Neural cell (in vitro differentiated cells): ENCODE measurements around the gene PHACTR1. TPM values are rescaled to one million over a fixed set of nuclear protein-coding genes. Genes with fewer than 3 reads are reported as not detected.

Source experiments
- H2AFZ ChIP-seq: fragments of 200-600, 300-800 bp; sonication (generic), shearing (Covaris generic); 2 replicates; pipeline ENCODE4 v1.6.0; 2014; ENCODE audit warnings: low read depth, mild to moderate bottlenecking, antibody characterized with exemption, low read length, moderate library complexity
- H3F3A ChIP-seq: fragments of 200-600 bp; shearing (Covaris generic); 2 replicates; pipeline ENCODE4 v1.6.1; 2016; ENCODE audit warnings: mild to moderate bottlenecking, moderate library complexity, mixed read lengths, antibody characterized with exemption, low read length; ENCODE audit not compliant: insufficient read depth, poor library complexity, severe bottlenecking
- H3K27ac ChIP-seq: fragments of 200-600, 300-800 bp; sonication (generic), shearing (Covaris generic); 2 replicates; pipeline ENCODE4 v1.5.1; 2014; ENCODE audit warnings: mild to moderate bottlenecking, low read length, moderate library complexity
- H3K27me3 ChIP-seq: fragments of 300-800, 200-600 bp; sonication (generic), shearing (Covaris generic); 2 replicates; pipeline ENCODE4 v1.6.0; 2014; ENCODE audit warnings: mild to moderate bottlenecking, low read depth, low read length, moderate library complexity; ENCODE audit not compliant: insufficient read depth
- H3K36me3 ChIP-seq: fragments of 300-800, 200-600 bp; sonication (generic), shearing (Covaris generic); 2 replicates; pipeline ENCODE4 v1.5.1; 2014; ENCODE audit warnings: mild to moderate bottlenecking, antibody characterized with exemption, low read length, moderate library complexity; ENCODE audit not compliant: insufficient read depth
- H3K4me2 ChIP-seq: fragments of 300-800, 200-600 bp; sonication (generic), shearing (Covaris generic); 2 replicates; pipeline ENCODE4 v1.6.0; 2014; ENCODE audit warnings: mild to moderate bottlenecking, low read length
- H3K4me3 ChIP-seq: fragments of 300-800, 200-600 bp; sonication (generic), shearing (Covaris generic); 2 replicates; pipeline ENCODE4 v1.5.1; 2014; ENCODE audit warnings: mild to moderate bottlenecking, low read length, moderate library complexity
- H3K79me2 ChIP-seq: fragments of 200-600 bp; shearing (Covaris generic); replicated peaks from 2 replicates; pipeline ENCODE4 v1.6.0; 2014; ENCODE audit warnings: mild to moderate bottlenecking, low read length, moderate library complexity; ENCODE audit not compliant: insufficient read depth
- H3K9ac ChIP-seq: fragments of 300-800, 200-600 bp; sonication (generic), shearing (Covaris generic); 2 replicates; pipeline ENCODE4 v1.6.1; 2016; ENCODE audit warnings: mild to moderate bottlenecking, low read length, mixed read lengths
- H3K9me2 ChIP-seq: fragments of 200-600 bp; shearing (Covaris generic); 2 replicates; pipeline ENCODE4 v1.6.1; 2016; ENCODE audit warnings: mild to moderate bottlenecking, low read length, mixed read lengths; ENCODE audit not compliant: insufficient read depth
- H3K9me3 ChIP-seq: fragments of 200-600, 300-800 bp; sonication (generic), shearing (Covaris generic); 2 replicates; pipeline ENCODE4 v1.6.1; 2016; ENCODE audit warnings: mild to moderate bottlenecking, mixed run types, low read length, moderate library complexity, mixed read lengths
- H4K20me1 ChIP-seq: fragments of 200-600 bp; shearing (Covaris generic); 2 replicates; pipeline ENCODE4 v1.6.1; 2016; ENCODE audit warnings: mild to moderate bottlenecking, mixed run types; ENCODE audit not compliant: insufficient read depth
- CTCF ChIP-seq: fragments of 450-650 bp; IDR thresholded peaks from 2 replicates; pipeline ENCODE4 v1.5.1; 2014; ENCODE audit warnings: antibody characterized with exemption, mild to moderate bottlenecking, moderate library complexity; ENCODE audit not compliant: poor library complexity, severe bottlenecking
- EP300 ChIP-seq: fragments of 450-650 bp; conservative IDR thresholded peaks from 2 replicates; pipeline ENCODE4 v1.6.1; 2014; ENCODE audit warnings: antibody characterized with exemption, mild to moderate bottlenecking, moderate library complexity; ENCODE audit not compliant: poor library complexity, severe bottlenecking
- EZH2 ChIP-seq: fragments of 200-600, 300-800 bp; shearing (Covaris generic), sonication (generic); IDR thresholded peaks from 2 replicates; pipeline ENCODE4 v1.6.1; 2014; ENCODE audit warnings: antibody characterized with exemption, low read length, borderline replicate concordance, mild to moderate bottlenecking; ENCODE audit not compliant: insufficient read depth, poor library complexity, severe bottlenecking
- MXI1 ChIP-seq: fragments of 450-650 bp; conservative IDR thresholded peaks from 2 replicates; pipeline ENCODE4 v1.6.1; 2014; ENCODE audit warnings: antibody characterized with exemption, mild to moderate bottlenecking; ENCODE audit not compliant: poor library complexity, severe bottlenecking
- POLR2AphosphoS5 ChIP-seq: IDR thresholded peaks from 2 replicates; pipeline ENCODE4 v1.6.1; 2012
- RAD21 ChIP-seq: fragments of 450-650 bp; conservative IDR thresholded peaks from 2 replicates; pipeline ENCODE4 v1.6.1; 2014; ENCODE audit warnings: antibody characterized with exemption, mild to moderate bottlenecking, moderate library complexity
- REST ChIP-seq: IDR thresholded peaks from 2 replicates; pipeline ENCODE4 v1.6.1; 2012; ENCODE audit warnings: borderline replicate concordance
- SMC3 ChIP-seq: fragments of 450-650 bp; conservative IDR thresholded peaks from 2 replicates; pipeline ENCODE4 v1.6.1; 2014; ENCODE audit warnings: antibody characterized with exemption, mild to moderate bottlenecking, moderate library complexity; ENCODE audit not compliant: poor library complexity
- TAF1 ChIP-seq: IDR thresholded peaks from 2 replicates; pipeline ENCODE4 v1.6.1; 2012; ENCODE audit warnings: low read depth
- polyA plus RNA-seq: library from polyadenylated mRNA; depleted of rRNA; stranded (reverse); fragments of >200 nt; gene quantifications from 2 replicates; pipeline ENCODE4 v1.2.3, GENCODE V29; 2014

The PHACTR1 gene
- polyA plus RNA-seq, 1 donor from 2014 or later = 7.8 TPM

DNA sequence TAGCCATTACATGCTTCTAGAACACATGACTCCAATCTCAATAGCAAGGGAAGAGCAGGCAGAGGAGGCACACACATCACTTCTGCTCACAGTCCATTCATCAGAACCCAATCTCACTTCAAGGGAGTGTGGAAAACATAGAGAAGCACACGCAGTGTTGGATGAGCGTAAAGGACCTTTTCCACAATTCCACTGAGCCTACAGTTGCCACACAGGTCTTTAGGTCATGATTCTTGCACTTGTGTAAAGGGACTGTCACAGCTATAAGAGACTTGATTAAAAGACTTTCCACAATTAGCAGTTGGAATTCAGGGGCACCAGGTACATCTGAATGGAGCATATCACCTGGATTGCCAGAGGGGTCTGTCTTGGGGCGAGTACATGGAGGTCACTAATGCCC, 525.6 kb downstream of the PHACTR1 start:
- no peaks in the 10 kb centered on the region for H3K27me3 ChIP-seq
- TF ChIP-seq EZH2 (no peak), CTCF (no peak), RAD21 (no peak), REST (no peak), MXI1 (no peak), TAF1 (no peak), EP300 (no peak), POLR2AphosphoS5 (no peak), SMC3 (no peak)
- H3K4me2 ChIP-seq = no peak overlapping the region
- H3K9me2 ChIP-seq = no peaks in the 10 kb centered on the region
- no peak overlapping the region for H3K27ac ChIP-seq
- no peaks in the 10 kb centered on the region for H3F3A ChIP-seq
- no peaks in the 10 kb centered on the region for H3K36me3 ChIP-seq
- H3K9ac ChIP-seq = no peak overlapping the region
- H2AFZ ChIP-seq = no peak overlapping the region
- H3K79me2 ChIP-seq = no peaks in the 10 kb centered on the region
- H3K4me3 ChIP-seq = no peak overlapping the region
- no peaks in the 10 kb centered on the region for H3K9me3 ChIP-seq
- no peaks in the 10 kb centered on the region for H4K20me1 ChIP-seq

DNA sequence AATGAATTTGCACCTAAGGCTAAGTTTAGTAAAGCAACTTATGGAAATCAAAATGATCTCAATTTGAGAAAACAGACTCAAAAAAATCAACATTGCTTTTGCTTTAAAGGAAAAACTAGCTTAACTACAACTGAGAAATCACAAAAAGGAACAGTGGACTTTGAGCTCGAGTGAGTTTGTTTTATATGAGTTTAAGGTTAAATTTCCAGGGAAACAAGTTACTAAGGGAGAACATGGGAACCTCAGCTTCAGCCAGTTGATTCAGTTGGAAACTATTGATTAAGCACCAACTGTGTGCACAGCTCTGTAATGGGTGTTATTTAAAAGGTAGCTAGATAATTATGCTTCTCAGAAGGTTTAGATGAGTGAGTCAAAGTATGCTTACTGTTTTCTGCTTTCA, 526.0 kb downstream of the PHACTR1 start:
- Histone ChIP-seq H3F3A (no peaks in the 10 kb centered on the region), H3K4me2 (no peak overlapping the region), H3K9me3 (no peaks in the 10 kb centered on the region), H3K27me3 (no peaks in the 10 kb centered on the region), H3K27ac (no peak overlapping the region), H3K79me2 (no peaks in the 10 kb centered on the region), H2AFZ (no peak overlapping the region), H3K4me3 (no peak overlapping the region), H3K9me2 (no peaks in the 10 kb centered on the region), H3K36me3 (no peaks in the 10 kb centered on the region), H3K9ac (no peak overlapping the region), H4K20me1 (no peaks in the 10 kb centered on the region)
- no peak for TF ChIP-seq EP300
- TF ChIP-seq EZH2 = no peak

DNA sequence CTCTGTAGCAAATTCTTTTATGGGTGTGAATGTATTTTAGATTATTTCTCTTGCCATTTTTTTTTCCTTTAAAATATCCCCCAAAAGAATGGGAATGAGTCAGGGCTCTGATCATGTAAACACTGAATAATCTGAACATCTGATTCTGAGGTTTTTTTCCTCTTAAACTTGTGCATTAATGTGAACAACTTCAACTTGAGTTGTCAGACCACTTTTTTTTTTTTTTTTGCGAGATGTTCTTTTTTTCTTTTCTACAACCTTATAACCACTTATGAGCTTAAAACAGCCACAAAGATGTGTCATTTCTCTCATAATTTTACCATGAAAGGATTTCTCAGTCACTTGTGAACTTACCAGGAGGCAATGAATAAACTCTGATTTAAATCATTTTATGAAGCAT, 526.5 kb downstream of the PHACTR1 start:
- Histone ChIP-seq H3K9me3 (no peaks in the 10 kb centered on the region), H3K4me2 (no peak overlapping the region), H3K36me3 (no peaks in the 10 kb centered on the region), H3K9me2 (no peaks in the 10 kb centered on the region), H2AFZ (no peak overlapping the region), H3K9ac (no peak overlapping the region), H3K4me3 (no peak overlapping the region), H3K79me2 (no peaks in the 10 kb centered on the region), H3K27ac (no peak overlapping the region), H3F3A (no peaks in the 10 kb centered on the region), H4K20me1 (no peaks in the 10 kb centered on the region), H3K27me3 (no peaks in the 10 kb centered on the region)
- TF ChIP-seq SMC3 (no peak), EZH2 (no peak), MXI1 (no peak), TAF1 (no peak), REST (no peak), RAD21 (no peak), POLR2AphosphoS5 (no peak), CTCF (no peak), EP300 (no peak)
